ACC112 (cell line): Measurements from ENCODE around the gene GOLGA6L9.
"Not testable (repeated sequence)": the region's sequence is repeated elsewhere in the genome, so short reads cannot be mapped to it uniquely, and the experiment has no call there.

ENCODE experiments used
- H2AFZ ChIP-seq: fragments of 200-600 bp; sonication (generic); one replicate; pipeline ENCODE4 v1.6.0; 2017; ENCODE audit warnings: antibody characterized with exemption, low read length; ENCODE audit not compliant: unreplicated experiment
- H3K27ac ChIP-seq: fragments of 200-600 bp; sonication (generic); 2 replicates; pipeline ENCODE4 v1.5.1; 2014; ENCODE audit warnings: low read depth, mild to moderate bottlenecking, antibody characterized with exemption, low read length, moderate library complexity
- H3K27me3 ChIP-seq: fragments of 200-600 bp; sonication (generic); 2 replicates; pipeline ENCODE4 v1.6.1; 2014; ENCODE audit warnings: mild to moderate bottlenecking, antibody characterized with exemption, low read length, moderate library complexity, mixed read lengths; ENCODE audit not compliant: insufficient read depth
- H3K36me3 ChIP-seq: fragments of 200-600 bp; sonication (generic); 2 replicates; pipeline ENCODE4 v1.6.1; 2016; ENCODE audit warnings: mild to moderate bottlenecking, antibody characterized with exemption, low read length, moderate library complexity, mixed read lengths; ENCODE audit not compliant: insufficient read depth
- H3K4me1 ChIP-seq: fragments of 200-600 bp; sonication (generic); one replicate; pipeline ENCODE4 v1.6.1; 2016; ENCODE audit warnings: low read length, mixed read lengths; ENCODE audit not compliant: insufficient read depth, unreplicated experiment, control insufficient read depth
- H3K4me3 ChIP-seq: fragments of 200-600 bp; sonication (generic); 2 replicates; pipeline ENCODE4 v1.5.1; 2014; ENCODE audit warnings: mild to moderate bottlenecking, low read depth, low read length
- H3K79me2 ChIP-seq: fragments of 200-600 bp; sonication (generic); one replicate; pipeline ENCODE4 v1.6.0; 2016; ENCODE audit warnings: low read length; ENCODE audit not compliant: control insufficient read depth, unreplicated experiment, insufficient read depth

GOLGA6L9 gene

DNA sequence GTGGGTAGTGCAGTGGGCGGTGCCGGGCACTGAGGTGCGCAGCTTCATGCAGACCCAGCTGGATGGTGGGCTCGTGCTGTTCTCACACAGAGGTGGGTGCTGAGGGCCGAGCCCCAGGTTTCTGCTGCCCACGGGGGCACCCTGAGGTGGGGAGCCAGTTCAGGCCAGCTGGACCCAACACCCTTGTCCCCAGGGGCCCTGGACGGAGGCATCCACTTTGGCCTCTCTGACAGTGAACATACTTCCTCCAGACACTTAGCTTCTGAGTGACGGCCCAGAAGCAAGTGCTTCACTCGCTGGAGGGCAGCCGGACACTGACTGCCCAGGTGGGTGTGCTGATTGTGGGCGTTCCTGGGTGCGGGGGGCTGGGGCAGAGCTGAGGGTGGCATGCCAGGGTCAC, 39.8 kb downstream of the GOLGA6L9 start:
- H3K27me3 ChIP-seq, H2AFZ ChIP-seq, H3K79me2 ChIP-seq, H3K4me1 ChIP-seq, H3K27ac ChIP-seq, H3K4me3 ChIP-seq, H3K36me3 ChIP-seq: not testable (repeated sequence)

DNA sequence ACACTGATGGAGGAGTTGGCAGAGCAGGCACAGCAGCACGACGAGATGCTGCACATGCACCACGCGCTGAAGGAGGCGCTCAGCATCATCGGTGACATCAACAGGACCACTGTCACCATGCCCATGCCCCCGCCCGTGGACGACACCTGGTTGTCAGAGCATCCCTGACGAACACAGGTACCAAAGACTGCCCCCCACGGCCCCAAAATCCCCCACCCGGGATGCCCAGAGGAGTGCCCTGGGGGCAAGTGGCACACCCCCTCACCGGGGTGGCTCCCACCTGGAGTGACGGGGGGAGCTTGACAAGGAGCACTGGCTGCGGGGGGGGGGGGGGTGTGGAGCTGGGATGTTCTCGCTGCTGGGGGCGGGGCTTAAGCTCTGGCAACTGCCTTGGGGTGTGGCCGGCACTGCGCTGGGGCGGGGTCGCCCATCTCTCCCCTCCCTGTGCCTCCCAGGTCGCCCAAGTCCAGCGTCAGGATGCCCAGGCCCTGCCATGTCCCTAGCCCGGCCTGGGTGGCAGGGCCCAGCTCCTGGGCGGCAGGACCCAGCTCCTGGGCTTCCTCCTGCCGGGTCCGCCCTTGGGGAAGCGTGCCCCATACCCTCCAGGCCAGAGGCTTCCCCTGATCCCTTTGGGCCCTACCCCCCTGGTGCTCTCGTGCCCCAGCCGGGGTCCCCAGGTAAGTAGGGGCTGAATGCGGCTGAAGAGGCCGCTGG, 42.8 kb downstream of the GOLGA6L9 start:
- not testable (repeated sequence) for H3K27ac ChIP-seq, H3K27me3 ChIP-seq, H3K4me1 ChIP-seq, H3K4me3 ChIP-seq, H3K79me2 ChIP-seq, H3K36me3 ChIP-seq, H2AFZ ChIP-seq

DNA sequence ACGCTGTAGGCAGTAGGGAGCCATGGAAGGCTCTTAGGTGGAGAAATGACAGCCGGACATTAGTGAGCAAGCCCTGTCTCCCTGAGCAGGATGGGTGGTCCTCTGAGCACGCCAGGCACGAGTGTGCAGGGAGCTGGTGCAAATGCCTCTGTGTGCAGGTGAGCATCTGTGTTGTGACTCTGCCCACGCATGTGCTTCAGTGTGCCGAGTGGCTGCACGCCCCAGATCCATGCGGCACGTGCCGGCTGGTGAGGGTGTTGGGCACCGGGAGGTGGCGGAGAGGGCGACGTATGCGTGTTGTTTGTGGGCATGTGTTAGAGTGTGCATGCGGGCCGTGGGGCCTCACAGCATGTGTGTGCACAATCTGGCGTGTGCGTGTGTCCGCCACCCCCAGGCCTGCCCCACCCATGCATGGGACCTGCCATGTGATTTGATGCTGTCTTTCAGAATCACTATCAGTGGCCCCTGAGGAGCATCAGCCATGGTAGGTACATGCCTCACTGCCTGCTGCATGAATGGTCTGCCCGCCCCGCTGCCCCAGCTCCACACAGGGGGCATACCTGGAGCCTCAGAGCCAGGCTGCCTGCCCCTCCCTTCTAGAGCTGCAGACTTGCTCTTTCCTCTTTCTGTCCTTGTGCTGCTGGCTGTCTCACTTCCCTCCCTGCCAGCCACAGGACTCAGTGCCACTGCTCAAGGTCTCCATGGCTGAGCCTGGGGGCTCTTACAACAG, 45.1 kb downstream of the GOLGA6L9 start:
- H2AFZ ChIP-seq, H3K27ac ChIP-seq, H3K4me1 ChIP-seq, H3K4me3 ChIP-seq, H3K79me2 ChIP-seq, H3K36me3 ChIP-seq, H3K27me3 ChIP-seq: not testable (repeated sequence)

DNA sequence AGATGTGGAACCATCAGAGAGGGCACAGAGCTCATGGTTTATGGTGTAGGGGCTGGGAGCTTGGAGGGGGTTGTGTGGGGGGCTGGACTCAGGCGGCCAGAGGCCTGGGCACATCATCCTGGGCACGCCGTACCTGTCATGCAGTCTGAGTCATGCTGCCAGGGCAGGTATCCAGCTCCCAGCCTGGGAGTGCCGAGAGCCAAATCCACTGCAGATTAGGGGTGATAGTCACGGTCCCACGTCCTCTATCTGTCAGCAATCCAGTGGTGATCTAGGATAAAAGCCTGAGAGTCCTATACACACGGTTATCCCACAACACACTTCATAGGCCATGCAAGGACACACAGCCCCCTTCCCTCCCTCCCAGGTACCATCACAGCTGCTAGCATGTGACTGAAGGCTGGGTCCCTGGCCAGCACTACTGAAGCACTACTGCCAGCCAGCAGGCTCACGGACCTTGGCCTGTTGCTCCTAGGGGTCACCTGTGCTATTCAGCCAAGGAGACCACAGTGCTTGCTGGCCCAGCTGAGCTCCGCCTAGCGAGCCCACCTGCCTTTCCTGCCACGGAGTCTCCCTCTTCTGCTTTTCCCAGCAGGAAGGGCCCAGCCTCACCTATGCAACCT, 45.8 kb downstream of the GOLGA6L9 start:
- not testable (repeated sequence) for H3K4me1 ChIP-seq, H2AFZ ChIP-seq, H3K27me3 ChIP-seq, H3K36me3 ChIP-seq, H3K4me3 ChIP-seq, H3K79me2 ChIP-seq, H3K27ac ChIP-seq

DNA sequence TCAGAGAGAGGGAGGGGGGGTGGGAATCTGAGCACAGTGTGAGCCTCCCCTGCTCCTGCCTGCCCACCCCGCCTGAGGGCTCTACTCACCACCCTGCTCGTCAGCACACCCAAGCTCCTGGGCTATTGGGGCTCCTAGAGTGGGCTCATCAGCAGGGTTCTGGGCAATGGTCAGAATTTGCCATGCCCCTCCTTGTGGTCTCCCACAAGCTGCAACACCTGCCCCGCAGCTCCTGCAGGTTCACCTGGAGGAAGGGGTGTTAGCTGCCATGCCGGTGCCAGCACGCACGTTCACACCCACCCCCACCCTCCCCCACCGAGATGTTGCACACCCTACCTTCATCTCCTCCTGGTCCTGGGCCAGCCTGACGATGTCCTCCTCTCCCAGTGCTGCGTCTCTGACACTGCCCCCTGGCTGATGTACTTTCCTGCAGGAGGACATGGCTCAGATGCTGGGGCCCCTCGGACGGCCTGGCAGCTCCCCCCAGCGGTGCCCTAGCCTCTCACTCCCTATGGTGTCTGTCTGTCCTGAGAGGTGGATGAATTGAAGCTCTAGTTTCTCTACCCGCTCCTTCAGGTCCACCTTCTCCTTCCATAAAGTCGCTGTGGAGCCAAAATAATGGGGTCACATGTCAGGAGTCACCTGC, 47.2 kb downstream of the GOLGA6L9 start:
- not testable (repeated sequence) for H3K79me2 ChIP-seq, H3K27ac ChIP-seq, H2AFZ ChIP-seq, H3K4me1 ChIP-seq, H3K4me3 ChIP-seq, H3K36me3 ChIP-seq, H3K27me3 ChIP-seq

DNA sequence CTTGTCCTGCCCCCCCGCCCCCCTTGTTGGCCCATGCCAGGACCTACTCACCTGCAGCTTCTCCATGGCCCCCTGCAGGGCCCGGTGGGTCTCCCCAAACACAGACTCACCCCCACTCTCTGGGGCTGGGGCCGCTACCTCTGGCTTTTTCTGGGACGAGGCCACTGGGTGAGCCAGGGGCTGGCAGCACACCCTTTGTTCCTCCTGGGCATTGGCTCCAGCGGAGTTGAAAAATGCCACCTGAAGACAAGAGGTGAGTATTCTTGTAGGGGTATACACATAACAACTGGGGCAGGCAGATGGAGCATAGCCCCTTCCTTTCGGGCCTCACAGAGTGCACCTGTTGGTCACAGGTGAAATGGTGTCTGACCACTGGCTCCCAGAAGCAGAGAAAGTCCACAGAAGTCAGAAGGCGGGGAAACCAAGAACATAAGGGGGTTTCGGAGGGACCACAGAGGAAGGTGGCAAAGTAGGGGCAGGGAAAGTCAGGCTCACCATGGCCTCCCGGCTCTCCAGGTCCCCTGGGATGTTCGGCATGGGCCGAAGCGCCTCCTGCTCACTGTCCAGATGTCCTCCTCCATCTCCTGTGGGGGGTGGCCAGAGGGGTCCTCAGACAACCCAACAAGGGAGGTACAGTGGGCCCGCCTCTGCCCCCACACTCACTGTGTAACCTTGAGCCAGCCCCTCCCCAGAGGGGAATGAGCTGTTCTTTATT, 47.9 kb downstream of the GOLGA6L9 start:
- H2AFZ ChIP-seq, H3K4me1 ChIP-seq, H3K27ac ChIP-seq, H3K36me3 ChIP-seq, H3K4me3 ChIP-seq, H3K79me2 ChIP-seq, H3K27me3 ChIP-seq: not testable (repeated sequence)
